Liver (tissue), 3 donors: ENCODE results near the gene SPATA2L.
A peak's percentile ranks its signal among the peaks of the same experiment; 100 is the strongest.

Source experiments
- ATF3 ChIP-seq: IDR thresholded peaks from 2 replicates; pipeline ENCODE4 v1.6.1; 2016; ENCODE audit warnings: antibody characterized with exemption
- FOXA1 ChIP-seq: IDR thresholded peaks from 2 replicates; pipeline ENCODE4 v1.6.1; 2016; ENCODE audit warnings: antibody characterized with exemption
- HNF4G ChIP-seq: IDR thresholded peaks from 2 replicates; pipeline ENCODE4 v1.6.1; 2016; ENCODE audit warnings: antibody characterized with exemption
- JUND ChIP-seq, 2 donors: IDR thresholded peaks; 2 replicates each; pipeline ENCODE4 v1.6.1; 2016; ENCODE audit warnings: antibody characterized with exemption in 2 of 2
- NR2F2 ChIP-seq: IDR thresholded peaks from 2 replicates; pipeline ENCODE4 v1.6.1; 2016; ENCODE audit warnings: antibody characterized with exemption
- RAD21 ChIP-seq, 2 donors: IDR thresholded peaks; 2 replicates each; pipeline ENCODE4 v1.6.1; 2016; ENCODE audit warnings: antibody characterized with exemption in 2 of 2, mild to moderate bottlenecking in 2 of 2
- RXRA ChIP-seq, 2 donors: IDR thresholded peaks; 2 replicates each; pipeline ENCODE4 v1.6.1; 2017 to 2018; ENCODE audit warnings: antibody characterized with exemption in 2 of 2, mild to moderate bottlenecking in 1 of 2
- TAF1 ChIP-seq: conservative IDR thresholded peaks from 2 replicates; pipeline ENCODE4 v1.6.1; 2016; ENCODE audit warnings: antibody characterized with exemption, mild to moderate bottlenecking
- YY1 ChIP-seq: IDR thresholded peaks from 2 replicates; pipeline ENCODE4 v1.6.1; 2016; ENCODE audit warnings: antibody characterized with exemption, mild to moderate bottlenecking
- TF ChIP-seq, protein P1 (sequence below): IDR thresholded peaks from 2 replicates; pipeline ENCODE4 v1.6.1; 2016; ENCODE audit warnings: antibody characterized with exemption
- TF ChIP-seq, protein P2 (sequence below): fragments of 150-350 bp; IDR thresholded peaks from 2 replicates; pipeline ENCODE4 v1.5.1; 2017; ENCODE audit warnings: improper control_type of control experiment, low read depth, low read length; ENCODE audit not compliant: missing input control
- donor health status: healthy.
- donor health status: healthy.

- TF ChIP-seq, protein P1, sequence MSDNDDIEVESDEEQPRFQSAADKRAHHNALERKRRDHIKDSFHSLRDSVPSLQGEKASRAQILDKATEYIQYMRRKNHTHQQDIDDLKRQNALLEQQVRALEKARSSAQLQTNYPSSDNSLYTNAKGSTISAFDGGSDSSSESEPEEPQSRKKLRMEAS, result no peak
- TF ChIP-seq HNF4G (no peak), TAF1 (no peak), RAD21 (IDR thresholded peaks at IDR 0.05) (no peak), YY1 (peak; percentile 63), JUND (IDR thresholded peaks at IDR 0.05) (no peak), RXRA (IDR thresholded peaks at IDR 0.05) (no peak), FOXA1 (no peak), ATF3 (no peak), NR2F2 (no peak)
- TF ChIP-seq, protein P2, sequence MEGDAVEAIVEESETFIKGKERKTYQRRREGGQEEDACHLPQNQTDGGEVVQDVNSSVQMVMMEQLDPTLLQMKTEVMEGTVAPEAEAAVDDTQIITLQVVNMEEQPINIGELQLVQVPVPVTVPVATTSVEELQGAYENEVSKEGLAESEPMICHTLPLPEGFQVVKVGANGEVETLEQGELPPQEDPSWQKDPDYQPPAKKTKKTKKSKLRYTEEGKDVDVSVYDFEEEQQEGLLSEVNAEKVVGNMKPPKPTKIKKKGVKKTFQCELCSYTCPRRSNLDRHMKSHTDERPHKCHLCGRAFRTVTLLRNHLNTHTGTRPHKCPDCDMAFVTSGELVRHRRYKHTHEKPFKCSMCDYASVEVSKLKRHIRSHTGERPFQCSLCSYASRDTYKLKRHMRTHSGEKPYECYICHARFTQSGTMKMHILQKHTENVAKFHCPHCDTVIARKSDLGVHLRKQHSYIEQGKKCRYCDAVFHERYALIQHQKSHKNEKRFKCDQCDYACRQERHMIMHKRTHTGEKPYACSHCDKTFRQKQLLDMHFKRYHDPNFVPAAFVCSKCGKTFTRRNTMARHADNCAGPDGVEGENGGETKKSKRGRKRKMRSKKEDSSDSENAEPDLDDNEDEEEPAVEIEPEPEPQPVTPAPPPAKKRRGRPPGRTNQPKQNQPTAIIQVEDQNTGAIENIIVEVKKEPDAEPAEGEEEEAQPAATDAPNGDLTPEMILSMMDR, result no peak
Measured at GRCh38 chr16:89701425-89702406, at the start of gene SPATA2L.
